Activated CD8-positive, alpha-beta memory T cell treated with anti-CD3 and anti-CD28 coated beads for 48 hours (primary cell): ENCODE results near the gene CDX2.

Source experiments
- DNase-seq, 3 experiments: peaks; one replicate each; pipeline ENCODE4 v3.0.0-alpha.2; 2020; ENCODE audit warnings: low read depth in 2 of 3, low spot score in 2 of 3

Gene CDX2

GRCh38 chr13:27979001-27979643, 10.0 kb upstream of the CDX2 start:
- DNase-seq = no peak

GRCh38 chr13:27978301-27978968, 9.3 kb upstream of the CDX2 start:
- DNase-seq = no peak

GRCh38 chr13:27977476-27978300, 8.6 kb upstream of the CDX2 start:
- DNase-seq = no peak

- no peak for DNase-seq
Measured at GRCh38 chr13:27976362-27977091, 7.4 kb upstream of the CDX2 start.

- DNase-seq = no peak
Measured at GRCh38 chr13:27975564-27976361, 6.6 kb upstream of the CDX2 start.

GRCh38 chr13:27973961-27974662, 5.0 kb upstream of the CDX2 start:
- no peak for DNase-seq

- DNase-seq = no peak
Measured at GRCh38 chr13:27973291-27973690, 4.2 kb upstream of the CDX2 start.

GRCh38 chr13:27972478-27972820, 3.3 kb upstream of the CDX2 start:
- no peak for DNase-seq

- DNase-seq = no peak
Measured at GRCh38 chr13:27971776-27972477, 2.8 kb upstream of the CDX2 start.

GRCh38 chr13:27971236-27971645, 2.1 kb upstream of the CDX2 start:
- no peak for DNase-seq

- DNase-seq = no peak
Measured at GRCh38 chr13:27970382-27971235, 1.5 kb upstream of the CDX2 start.

- no peak for DNase-seq
Measured at GRCh38 chr13:27969866-27970229, 733 bp upstream of the CDX2 start.

- DNase-seq = no peak
Measured at GRCh38 chr13:27968316-27969081, 616 bp downstream of the CDX2 start.

GRCh38 chr13:27967736-27968315, 1.3 kb downstream of the CDX2 start:
- no peak for DNase-seq

GRCh38 chr13:27967203-27967735, 1.8 kb downstream of the CDX2 start:
- DNase-seq = no peak

- no peak for DNase-seq
Measured at GRCh38 chr13:27966641-27967202, 2.4 kb downstream of the CDX2 start.
